ENCODE results near the gene C12orf76. TPM values are rescaled to one million over a fixed set of nuclear protein-coding genes. Genes with fewer than 3 reads are reported as not detected.
"Not testable (repeated sequence)": the region's sequence is repeated elsewhere in the genome, so short reads cannot be mapped to it uniquely, and the experiment has no call there.

Gene C12orf76
- polyA plus RNA-seq, 1 experiment = 10.0 TPM

DNA sequence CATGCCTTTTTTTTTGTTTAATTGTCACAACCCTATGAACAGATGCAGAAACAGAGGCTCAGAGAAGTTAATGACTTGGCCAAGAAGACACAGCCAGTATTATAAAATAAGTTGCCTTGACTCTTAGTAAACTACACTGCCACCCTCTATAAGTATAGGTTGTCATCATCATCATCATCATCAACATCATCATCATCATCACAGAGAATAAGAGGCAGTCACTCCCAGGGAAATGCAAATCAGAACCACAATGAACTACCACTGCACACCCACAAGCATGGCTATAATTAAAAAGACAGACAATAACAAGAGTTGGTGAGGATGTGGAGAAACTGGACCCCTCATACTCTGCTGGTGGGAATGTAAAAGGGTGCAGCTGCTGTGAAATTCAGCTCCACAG is 23.2 kb upstream of the C12orf76 start:
- H3K27me3 ChIP-seq (ENCODE audit: control insufficient read depth, insufficient read depth, low read length) = no peaks in the 10 kb centered on the region
- H3K36me3 ChIP-seq (ENCODE audit: control insufficient read depth, insufficient read depth, low read length) = no peaks in the 10 kb centered on the region
- ChIA-PET POLR2A (no interaction called here), CTCF (no interaction called here)
- no peak overlapping the region for H3K4me3 ChIP-seq (ENCODE audit: low read depth, low read length)
- no peak for DNase-seq (ENCODE audit: low read depth)
- TF ChIP-seq, protein P1, sequence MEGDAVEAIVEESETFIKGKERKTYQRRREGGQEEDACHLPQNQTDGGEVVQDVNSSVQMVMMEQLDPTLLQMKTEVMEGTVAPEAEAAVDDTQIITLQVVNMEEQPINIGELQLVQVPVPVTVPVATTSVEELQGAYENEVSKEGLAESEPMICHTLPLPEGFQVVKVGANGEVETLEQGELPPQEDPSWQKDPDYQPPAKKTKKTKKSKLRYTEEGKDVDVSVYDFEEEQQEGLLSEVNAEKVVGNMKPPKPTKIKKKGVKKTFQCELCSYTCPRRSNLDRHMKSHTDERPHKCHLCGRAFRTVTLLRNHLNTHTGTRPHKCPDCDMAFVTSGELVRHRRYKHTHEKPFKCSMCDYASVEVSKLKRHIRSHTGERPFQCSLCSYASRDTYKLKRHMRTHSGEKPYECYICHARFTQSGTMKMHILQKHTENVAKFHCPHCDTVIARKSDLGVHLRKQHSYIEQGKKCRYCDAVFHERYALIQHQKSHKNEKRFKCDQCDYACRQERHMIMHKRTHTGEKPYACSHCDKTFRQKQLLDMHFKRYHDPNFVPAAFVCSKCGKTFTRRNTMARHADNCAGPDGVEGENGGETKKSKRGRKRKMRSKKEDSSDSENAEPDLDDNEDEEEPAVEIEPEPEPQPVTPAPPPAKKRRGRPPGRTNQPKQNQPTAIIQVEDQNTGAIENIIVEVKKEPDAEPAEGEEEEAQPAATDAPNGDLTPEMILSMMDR (IDR thresholded peaks at IDR 0.05; ENCODE audit: insufficient read depth, low read depth, low read length) = no peak

GRCh38 chr12:110068654-110069053 is 20.3 kb upstream of the C12orf76 start:
- TF ChIP-seq, protein P1 (IDR thresholded peaks at IDR 0.05; ENCODE audit: insufficient read depth, low read depth, low read length) = no peak
- Histone ChIP-seq H3K27me3 (ENCODE audit: control insufficient read depth, insufficient read depth, low read length) (no peaks in the 10 kb centered on the region), H3K4me3 (ENCODE audit: low read depth, low read length) (no peak overlapping the region), H3K36me3 (ENCODE audit: control insufficient read depth, insufficient read depth, low read length) (no peaks in the 10 kb centered on the region)
- DNase-seq (ENCODE audit: low read depth) = no peak
- ChIA-PET POLR2A (no interaction called here), CTCF (no interaction called here)

GRCh38 chr12:110068115-110068514 is 19.8 kb upstream of the C12orf76 start:
- DNase-seq (ENCODE audit: low read depth); CTCF ChIA-PET; POLR2A ChIA-PET; H3K4me3 ChIP-seq (ENCODE audit: low read depth, low read length); H3K36me3 ChIP-seq (ENCODE audit: control insufficient read depth, insufficient read depth, low read length); H3K27me3 ChIP-seq (ENCODE audit: control insufficient read depth, insufficient read depth, low read length): not testable (repeated sequence)

DNA sequence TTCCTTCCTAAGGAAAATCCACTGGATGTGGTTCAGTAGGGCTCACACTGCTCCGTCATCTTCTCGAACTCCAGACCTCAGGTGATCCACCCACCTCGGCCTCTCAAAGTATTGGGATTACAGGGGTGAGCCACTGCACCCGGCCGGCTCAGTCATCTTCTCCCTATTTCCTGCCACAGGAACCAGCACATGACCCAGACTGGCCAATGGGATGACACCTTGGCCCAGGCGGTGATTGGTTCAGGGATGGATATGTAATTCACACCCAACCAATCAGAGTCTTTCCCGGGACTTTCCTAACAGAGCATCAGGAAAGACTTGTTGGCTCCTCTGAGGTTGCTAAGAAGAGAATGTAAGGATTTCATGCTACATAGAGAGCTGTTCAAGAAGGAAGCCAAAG is 19.2 kb upstream of the C12orf76 start:
- Histone ChIP-seq H3K4me3 (ENCODE audit: low read depth, low read length) (no peak overlapping the region), H3K27me3 (ENCODE audit: control insufficient read depth, insufficient read depth, low read length) (no peaks in the 10 kb centered on the region), H3K36me3 (ENCODE audit: control insufficient read depth, insufficient read depth, low read length) (no peaks in the 10 kb centered on the region)
- ChIA-PET CTCF (interaction anchor here (1.2 kb wide), 1 partner anchor 32 kb away, joined by 4 read pairs; no protein-coding TSS in a partner anchor), POLR2A (no interaction called here)
- no peak for DNase-seq (ENCODE audit: low read depth)
- TF ChIP-seq, protein P1 (IDR thresholded peaks at IDR 0.05; ENCODE audit: insufficient read depth, low read depth, low read length) = no peak

- CTCF ChIA-PET = interaction anchor here (1.7 kb wide), 1 partner anchor 9 kb away, joined by 5 read pairs; no protein-coding TSS in a partner anchor
- TF ChIP-seq, protein P1 (IDR thresholded peaks at IDR 0.05; ENCODE audit: insufficient read depth, low read depth, low read length) = no peak
Measured at GRCh38 chr12:110065540-110065939, 17.2 kb upstream of the C12orf76 start.

GRCh38 chr12:110062241-110062640 is 13.9 kb upstream of the C12orf76 start:
- no peak for DNase-seq (ENCODE audit: low read depth)
- TF ChIP-seq, protein P1 (IDR thresholded peaks at IDR 0.05; ENCODE audit: insufficient read depth, low read depth, low read length) = no peak
- no peaks in the 10 kb centered on the region for H3K27me3 ChIP-seq (ENCODE audit: control insufficient read depth, insufficient read depth, low read length)
- no peak overlapping the region for H3K4me3 ChIP-seq (ENCODE audit: low read depth, low read length)
- ChIA-PET POLR2A (no interaction called here), CTCF (no interaction called here)
- no peaks in the 10 kb centered on the region for H3K36me3 ChIP-seq (ENCODE audit: control insufficient read depth, insufficient read depth, low read length)

More at GRCh38 chr12:110065540-110065939, 17.2 kb upstream of the C12orf76 start:
- Histone ChIP-seq H3K4me3 (ENCODE audit: low read depth, low read length) (no peak overlapping the region), H3K27me3 (ENCODE audit: control insufficient read depth, insufficient read depth, low read length) (no peaks in the 10 kb centered on the region), H3K36me3 (ENCODE audit: control insufficient read depth, insufficient read depth, low read length) (no peaks in the 10 kb centered on the region)
- POLR2A ChIA-PET = no interaction called here
- no peak for DNase-seq (ENCODE audit: low read depth)

All from BJ (cell line).